ENCODE data around the gene EDN2.

The EDN2 gene

DNA sequence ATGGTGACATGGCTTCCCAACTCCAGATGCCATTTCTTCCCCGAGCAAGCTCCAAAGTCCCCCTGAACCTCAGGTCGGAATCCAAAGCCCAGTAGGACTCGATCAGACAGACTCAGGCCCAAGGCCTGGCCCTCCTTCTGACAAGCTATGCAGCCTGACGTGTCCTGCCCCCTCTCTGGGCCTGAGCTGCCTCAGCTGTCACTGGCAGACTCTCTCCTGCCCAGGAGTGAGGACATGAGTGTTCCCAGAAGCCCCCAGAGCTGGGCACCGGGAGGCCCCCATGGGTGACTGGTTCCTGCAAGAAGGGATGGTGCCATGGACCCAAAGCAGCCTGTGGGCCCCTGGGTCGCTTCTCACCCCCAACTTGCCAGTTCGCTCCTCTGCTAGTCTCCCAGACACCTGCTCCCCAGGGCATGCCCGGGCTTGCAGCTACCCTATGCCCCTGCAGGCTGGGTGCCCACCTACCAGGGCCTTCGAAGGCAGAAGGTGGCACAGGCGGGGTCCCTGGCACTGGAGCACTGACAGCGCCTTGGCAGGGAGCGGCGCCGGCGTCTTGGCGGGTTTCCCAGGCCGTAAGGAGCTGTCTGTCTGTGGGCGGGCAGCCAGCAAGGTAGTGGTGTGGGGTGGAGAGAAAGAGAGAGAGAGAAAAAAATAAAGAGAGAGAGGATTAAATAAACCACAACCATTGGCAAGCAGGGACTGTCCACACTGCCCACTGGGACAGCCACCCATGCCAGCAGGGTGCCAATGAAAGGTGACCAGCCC lies 2.3 kb downstream of the EDN2 start:
- DNase-seq = peak; percentile 39

DNA sequence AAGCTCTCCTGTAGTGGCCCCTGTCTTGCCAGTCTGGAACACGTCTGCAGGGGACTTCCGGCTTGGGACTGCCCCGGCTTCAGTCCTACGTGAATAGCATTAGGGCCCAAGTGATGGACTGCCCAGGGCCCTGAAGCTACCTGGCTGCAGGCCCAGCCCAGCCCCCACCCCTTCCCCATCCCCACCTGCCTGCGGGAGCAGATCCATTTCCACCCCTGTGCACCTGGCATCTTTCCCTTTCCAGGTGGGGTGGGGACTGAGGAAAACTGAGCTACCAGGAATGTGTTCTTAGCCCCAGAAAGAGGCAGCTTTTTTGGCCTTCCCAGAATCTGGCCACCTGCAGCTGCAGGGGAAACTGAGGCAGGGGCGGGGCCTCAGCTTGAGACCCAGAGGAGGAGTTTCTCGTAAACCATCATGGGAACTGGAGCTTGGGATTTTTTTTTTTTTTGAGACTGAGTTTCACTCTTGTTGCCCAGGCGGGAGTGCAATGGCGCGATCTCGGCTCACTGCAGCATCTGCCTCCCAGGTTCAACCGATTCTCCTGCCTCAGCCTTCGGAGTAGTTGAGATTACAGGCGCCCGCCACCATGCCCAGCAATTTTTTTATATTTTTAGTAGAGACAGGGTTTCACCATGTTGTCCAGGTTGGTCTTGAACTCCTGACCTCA lies 3.2 kb downstream of the EDN2 start:
- DNase-seq = peak; percentile 44

DNA sequence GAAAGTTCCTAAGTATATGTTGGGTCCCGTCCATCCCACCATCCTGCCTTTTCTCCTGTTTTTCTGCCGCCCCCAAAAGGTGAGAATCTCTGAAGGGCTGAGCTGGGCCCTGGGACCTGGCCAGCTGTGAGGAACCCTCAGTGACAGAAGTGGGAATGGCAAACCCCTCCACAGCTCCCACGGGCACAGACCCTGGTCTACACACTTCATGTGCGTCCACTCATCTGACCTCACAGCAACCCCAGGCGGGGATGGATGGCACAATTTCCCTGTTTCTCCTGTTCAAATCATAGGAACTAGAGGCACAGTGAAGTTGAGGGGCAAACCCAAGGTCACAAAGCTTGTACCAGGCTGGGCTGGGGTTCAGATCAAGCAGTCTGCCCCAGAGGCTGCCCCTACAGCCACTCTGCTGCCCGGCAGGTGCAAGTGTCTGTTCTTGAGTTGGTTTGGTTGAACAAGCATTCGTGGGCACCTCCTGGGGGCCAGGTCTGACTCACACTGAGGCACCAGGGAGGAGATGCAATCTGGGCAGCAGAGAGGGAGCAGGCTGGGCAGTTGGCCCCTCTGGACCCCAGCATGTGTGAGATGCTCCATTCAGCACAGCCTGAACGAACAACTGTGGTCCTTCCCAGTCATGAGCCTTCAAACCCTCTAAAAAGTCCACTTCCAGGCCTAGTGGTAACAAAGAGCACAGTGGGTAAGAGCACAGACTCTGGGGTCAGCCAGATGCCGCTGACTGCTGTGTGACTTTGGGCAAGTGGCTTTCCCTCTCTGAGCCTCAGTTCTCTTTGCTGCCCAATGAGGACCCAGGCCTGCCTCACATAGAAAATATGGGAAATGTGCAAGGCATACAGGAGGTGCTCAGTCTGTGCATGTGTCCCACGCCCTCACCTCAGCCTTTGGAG lies 4.0 kb downstream of the EDN2 start:
- no peak for DNase-seq

DNA sequence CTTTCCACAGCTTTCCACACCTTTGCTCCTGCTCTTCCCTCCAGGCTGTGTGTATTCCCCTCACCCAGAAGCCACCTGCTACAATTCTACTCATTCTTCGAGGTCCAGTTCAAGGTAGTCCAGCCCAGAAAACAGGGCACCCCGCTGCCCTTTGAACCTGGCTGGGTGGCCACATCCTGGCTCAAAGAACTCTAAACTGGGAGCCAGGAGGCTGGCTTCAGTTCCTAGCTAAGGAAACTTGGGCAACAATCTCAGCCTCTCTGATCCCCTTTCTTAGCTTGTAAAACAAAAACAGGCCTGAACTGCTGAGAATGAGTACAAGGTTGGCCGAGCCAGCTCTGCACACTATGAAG lies 4.7 kb downstream of the EDN2 start:
- no peak for DNase-seq

DNA sequence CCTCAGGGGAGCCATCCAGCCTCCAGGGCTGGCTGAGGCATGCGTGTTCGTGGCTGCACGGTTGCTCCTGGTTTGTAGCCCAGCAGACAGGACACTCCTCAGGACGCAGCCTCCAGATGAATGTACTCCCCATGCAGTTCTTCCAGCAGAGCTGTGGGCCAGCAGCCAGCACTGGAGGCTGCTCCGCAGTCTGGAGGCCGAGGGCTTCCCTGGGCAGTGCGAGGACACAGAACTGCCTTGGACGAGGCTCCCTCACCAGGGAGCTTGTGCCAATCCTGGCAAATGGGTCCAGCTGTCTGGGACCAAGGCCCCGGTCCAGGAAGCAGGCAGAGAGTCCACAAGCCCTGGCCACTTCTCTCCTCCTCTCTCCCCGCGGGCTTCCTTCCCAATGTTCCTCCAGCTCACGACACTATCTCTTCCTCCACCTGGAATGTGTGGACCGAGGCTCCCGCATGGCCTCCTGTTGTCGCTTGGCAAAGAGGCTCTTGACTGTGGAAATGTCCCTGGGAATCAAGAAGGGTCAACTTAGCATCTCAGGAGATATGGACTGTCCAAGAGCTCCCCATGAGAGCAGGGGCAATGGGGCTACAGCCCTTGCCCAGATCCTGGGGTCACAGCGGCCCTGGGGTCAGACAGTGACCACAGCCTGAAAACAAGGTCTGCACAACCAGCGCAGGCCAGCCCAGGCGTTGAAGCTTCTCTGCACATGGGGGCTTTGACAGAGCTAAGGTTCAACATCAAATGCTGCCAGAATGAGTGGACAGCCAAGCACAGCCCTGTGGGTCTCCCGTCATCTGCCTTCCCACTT lies 5.3 kb downstream of the EDN2 start:
- DNase-seq = no peak

DNA sequence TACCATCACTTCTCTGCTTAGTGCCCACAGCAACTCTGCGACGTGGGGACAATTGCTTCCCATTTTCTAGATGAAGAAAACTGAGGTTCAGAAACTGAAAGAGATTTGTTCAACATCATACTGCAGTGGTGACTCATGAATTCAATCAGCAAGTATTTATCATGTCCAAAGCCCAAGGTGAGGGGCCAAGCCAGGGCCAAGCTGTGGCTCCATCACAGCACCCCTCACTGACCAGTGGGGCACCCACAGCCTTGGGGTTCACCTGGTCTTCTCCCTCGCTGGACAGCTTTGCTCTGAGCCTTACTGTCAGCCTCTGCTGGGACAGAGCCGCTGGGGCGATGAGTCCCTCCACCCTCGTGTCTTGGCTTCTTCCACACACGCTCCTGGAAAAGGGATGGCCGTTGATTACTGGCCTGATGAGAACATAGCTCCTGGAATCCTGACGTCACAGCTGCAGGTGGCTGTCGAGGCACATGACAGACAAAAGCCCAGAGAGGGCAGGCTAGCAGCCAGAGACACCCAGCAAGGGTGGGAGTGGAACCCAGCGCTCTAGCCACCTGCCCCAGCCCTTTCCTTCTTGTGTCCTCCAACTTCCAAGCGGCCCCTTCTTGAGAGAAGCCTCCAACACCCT lies 6.2 kb downstream of the EDN2 start:
- DNase-seq = no peak

DNA sequence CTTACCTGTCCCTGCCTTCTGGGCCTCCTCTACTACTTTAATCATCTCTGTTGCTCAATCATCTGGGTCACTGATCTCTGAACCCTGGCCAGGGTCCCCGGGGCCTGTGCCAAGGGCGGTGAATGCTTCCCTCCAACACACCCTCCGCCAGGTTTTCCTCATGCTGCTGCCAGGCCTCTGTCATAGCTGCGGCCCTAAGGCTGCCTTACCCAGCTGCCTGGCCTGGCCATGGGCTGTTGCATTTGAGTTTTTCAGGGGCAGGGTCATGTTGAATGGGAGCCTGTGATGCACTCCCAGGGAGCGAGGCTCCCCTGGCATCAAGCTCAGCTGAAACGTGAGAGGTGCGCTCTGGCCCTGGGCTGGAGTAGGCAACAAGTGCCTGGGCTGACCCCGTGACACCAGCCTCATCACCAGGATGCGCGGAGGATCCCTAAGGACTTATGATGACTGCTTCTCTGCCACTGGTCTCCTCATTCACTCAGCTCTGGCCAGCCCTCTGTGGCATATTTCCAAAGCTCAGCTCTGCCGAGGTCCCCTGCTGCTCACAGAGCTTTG lies 7.6 kb downstream of the EDN2 start:
- peak; percentile 65 for DNase-seq

DNA sequence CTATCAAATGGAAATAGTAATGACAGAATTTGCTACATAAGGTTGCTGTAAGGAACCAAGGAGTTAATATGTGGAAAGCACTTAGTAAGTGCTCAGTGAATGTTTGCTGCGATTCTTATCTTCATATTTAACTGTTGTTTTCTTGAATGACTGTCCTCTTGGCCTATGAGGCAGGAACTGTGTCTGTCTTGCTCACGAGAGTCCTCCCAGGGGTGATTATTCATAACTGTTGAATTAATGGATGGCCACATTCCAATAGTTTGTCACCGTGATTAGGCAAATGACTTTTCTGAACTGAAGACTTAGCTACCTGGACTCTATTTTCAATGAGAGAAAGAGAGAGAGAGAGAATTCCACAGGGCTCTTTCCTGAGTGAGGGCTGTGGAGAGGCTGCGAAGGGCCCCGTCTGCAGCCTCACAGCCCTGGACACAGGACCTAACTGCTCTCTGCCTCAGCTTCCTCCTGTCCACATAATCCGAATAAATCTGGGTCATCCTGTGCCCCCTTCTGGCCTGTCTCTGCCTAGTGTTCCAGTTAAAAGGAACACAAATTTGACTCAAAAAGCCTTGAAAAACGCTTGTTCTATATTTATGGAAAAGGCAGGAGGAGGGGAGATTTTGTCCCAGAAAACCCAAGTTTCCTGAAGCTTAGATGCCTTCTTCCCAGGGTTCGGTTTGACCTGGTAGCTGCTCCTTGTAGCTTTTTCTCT lies 8.5 kb downstream of the EDN2 start:
- no peak for DNase-seq

DNA sequence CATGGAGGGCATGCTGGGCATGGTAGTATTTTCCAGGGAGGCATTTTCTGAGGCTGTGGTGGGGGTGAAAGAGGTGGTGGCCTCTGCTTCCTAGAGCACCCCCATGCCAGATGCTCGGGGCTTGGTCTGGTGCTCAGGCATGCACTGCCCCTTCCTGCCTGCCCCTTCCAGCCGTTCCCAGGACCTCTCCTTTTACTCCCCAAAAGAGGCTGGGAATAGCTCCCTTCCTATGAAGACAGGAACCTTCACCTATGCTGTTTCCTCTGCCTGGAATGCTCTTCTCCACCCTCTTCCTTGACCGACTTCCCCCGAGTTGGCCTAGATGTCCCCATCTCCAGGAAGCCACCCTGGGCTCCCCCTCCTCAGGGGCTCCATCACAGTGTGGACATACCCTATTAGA lies 9.1 kb downstream of the EDN2 start:
- no peak for DNase-seq

DNA sequence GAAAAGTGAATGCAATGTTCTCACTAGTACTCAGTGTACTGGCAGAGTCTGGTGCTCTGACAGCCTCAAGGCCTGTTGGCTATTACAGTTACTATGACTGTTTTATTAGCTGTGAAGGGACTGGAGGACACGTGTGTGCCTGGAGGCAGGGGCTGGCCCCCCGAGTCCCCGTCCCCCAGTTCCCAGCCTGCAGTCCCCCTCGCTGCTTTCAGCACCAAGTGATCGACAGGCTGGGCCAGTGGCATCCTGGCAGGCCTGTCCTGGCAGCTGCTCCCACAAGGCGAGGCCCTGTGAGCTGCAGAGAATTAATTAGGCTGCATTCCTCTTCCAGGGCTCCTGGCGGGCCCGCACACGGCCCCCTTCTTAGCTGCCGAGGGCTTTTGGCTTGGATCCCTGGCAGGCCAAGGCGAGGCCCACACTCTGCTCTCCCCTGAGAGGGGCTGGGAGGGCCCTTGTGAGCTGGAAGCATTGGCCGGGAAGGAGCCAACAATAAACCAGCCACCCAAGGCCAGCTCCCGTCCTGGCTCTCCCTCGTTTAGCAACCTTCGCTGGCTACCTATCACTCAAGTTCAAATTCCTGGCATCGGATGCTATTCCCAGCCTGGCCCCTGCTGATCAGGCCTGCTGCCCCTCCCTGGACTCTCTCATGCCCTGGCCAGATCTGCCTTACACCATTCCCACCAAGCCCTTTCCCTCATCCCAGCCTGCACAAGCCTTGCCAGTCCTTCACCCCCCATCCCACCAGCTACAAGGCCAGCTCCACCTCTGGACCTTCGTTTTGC lies 9.8 kb downstream of the EDN2 start:
- no peak for DNase-seq

DNA sequence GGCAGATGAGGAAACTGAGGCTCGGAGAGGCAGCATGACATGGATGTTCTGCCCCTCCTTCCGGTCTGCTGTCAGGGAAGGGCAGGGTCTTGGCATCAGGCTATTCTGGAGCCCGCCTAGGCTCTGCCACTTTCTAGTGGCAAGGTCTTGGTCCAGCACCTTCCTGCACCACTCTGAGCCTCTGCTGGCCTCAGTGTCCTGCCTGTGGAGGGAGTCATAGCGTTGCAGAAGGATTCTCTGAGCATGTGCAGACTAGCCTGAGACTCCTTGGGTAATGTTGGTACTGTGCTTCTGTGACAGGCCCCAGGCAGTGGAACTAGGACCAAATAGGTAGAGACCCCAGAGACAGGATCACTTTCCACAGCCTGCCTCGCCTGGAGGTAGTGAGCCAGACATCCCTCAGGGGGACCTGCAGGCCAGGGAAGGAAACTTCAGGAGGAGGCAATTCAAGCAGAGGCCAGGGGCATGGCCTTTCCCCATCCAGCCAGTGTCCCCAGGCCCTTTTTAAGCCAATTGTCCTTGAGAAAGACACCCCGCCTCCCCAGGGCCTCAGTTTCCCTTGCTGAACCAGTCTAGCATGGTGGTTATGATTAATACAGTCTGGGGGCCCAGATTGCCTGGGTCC lies 10.6 kb downstream of the EDN2 start:
- DNase-seq = no peak

DNA sequence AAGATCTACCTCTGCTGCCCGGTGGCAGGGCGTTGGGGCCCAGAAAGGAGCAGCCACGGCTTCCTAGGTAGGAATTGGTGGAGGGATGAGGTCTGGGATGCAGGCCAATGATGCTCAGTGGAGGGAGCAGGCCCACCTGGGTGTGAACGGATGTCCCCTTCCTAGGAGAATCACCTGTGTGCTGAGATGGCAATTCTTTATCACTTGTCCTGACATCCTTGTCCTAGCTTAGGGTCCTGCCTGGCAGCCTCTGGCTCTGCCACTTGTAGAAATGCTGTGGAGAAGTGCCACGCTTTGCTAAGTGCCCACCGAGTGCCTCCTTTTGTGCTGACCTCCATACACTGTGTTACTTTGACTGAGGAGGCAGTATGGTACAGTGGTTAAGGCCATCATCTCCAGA lies 12.8 kb downstream of the EDN2 start:
- DNase-seq = no peak

DNA sequence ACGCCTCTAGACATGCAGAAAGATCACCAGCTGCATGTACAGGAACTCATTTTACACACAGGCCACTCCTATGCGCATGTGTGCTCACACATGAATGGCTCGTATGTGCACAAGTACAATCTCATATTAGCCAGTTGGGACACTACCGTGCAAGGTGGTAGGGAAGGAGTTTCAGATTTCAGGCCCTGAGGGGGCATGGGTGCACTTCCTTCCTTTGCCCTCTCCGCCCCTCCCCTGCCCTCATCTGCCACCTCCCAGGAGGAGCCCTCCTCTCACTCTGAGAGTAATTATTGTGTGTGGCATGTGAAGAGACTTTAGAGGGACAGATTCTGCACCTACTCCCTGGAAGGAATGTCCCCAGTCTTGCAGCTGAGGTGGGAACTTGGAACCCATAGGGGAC lies 14.8 kb downstream of the EDN2 start:
- DNase-seq = no peak

DNA sequence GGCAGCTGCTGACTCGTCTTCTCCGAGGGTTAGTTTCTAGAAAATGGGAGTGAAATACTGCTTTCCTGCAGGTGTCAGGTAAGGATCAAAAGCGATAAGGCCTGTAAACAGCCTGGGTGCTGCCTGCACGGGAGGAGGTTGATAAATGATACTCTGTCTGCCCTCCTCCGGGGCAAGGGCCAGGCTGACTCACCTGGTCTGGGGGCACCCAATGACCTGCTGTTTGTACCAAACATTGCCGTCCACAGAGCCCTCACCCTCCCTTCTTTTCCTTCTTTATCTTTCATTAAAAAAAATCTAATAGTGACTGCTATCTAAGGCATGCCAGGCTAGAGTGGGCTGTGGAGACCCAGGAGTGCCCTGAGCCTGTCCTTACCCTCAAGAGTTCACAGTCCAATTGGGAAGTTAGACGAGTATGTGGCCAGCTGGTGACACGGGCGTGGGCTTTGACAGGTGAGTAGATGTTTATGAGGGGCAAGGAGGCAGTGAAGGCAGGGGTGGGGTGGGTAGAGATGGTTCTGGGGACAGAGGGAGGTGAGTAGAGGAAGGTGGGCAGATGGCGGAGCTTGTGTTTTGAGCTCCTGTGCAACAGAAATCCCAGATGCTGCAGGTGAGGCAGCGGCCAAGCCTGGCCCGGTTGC lies 16.2 kb downstream of the EDN2 start:
- DNase-seq = no peak

DNA sequence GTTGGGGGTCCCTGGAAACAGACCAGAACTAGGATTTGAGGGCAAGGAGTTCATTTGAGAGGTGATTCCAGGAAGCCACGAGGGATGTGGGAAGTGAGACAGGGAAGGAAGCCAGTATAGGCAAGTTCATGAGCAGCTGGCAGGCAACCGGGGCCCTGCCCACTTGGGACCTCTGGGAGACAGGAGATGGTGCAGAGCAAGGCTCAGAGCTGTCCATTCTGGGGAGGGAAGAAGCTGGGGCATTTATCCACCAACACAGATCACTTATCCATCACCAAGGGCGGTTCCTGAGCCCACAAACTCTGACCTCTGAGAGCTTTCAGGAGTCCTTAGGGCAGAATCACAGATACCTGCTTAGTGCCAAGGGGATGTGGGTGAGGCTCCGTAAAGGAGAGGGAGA lies 16.8 kb downstream of the EDN2 start:
- no peak for DNase-seq

DNA sequence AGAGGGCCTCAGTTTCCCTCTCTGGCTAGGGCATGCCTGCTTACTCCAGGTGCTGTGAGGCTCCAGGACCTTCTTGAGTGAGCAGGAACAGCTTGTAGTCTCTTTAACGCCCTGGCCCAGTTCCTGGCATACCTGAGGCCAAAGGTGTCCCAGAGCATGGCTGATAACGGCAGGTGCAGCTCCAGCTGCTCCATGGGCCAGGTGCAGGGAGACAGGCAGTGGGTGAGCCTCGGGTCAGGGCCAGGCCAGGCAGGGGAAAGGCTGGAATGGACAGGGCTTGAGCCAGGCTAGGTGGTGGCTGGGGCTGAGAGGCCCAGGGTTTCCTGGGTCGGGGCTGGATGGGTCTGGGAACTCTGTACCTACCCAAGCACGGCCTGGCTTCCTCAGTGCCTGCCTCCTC lies 18.3 kb downstream of the EDN2 start:
- no peak for DNase-seq

DNA sequence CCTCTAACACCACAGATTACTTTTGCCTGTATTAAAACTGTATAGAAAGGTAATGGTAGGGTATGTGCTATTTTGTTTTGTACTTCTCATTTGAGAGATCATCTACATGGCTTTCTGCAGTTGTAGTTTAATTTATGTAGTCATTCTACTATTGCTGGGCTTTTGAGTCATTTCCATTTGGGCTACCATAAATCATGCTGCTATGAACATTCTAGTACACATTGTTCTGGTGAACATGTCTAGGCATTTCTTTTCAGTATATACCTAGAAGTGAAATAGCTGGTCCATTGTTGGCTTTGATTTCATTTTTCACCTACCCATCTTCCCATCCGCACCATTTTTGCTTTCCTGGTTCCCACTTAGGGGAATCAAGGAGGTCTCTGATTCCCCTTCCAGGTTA lies 18.7 kb downstream of the EDN2 start:
- DNase-seq = no peak

DNA sequence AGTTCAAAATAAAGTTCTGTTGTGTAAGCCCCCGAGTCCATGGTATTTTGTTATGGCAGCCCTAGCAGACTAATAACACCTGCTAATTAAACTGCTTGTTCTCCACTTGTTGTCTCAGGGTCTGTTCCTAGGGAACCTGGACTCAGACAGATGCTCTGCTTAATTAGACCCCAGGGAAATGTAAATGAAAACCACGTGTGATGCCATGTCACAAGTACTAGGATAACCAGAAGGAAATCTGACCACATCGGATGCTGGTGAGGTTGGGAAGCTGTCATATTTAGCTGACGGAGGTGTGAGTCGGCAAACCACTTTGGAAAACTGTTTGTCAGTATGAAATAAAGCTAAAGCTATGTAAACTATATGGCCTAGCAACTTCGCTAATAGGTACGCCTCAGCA lies 19.6 kb downstream of the EDN2 start:
- DNase-seq = no peak

DNA sequence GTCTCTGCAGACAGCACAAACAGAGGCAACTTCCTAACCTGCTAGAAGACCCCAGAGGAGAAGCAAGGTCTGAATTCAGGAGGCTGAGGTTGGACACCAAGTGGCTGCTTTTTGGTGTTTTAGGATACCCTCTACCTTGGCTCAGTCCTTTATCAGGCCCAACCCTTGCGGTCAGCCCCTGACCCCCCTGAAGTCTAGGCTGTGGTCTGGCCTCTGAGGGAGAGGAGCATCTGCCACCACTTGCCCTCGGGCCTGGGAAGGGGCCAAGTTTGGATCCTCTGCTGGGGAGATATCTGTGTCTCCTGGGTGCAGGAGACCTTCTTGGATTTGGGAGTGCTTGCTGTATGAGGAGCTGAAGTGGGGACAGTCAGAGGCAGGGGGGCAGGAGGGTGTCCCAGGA lies 21.0 kb downstream of the EDN2 start:
- no peak for DNase-seq

DNA sequence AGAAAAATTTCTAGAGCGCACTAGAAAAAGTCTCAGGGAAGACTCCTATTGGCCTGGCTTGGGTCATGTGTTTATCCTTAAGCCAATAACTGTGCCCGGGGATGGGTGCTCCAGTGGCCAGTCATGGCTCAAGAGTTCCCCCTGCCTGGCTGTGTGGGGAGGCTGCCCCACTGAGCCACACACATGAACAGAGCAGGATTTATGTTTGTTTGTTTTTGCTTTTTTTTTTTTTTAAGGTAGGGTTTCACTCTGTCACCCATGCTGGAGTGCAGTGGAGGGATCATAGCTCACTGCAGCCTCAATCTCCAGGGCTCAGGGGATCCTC lies 21.8 kb downstream of the EDN2 start:
- no peak for DNase-seq
